GM10266 (cell line): ENCODE data around the gene TEDDM1.
A peak's percentile ranks its signal among the peaks of the same experiment; 100 is the strongest.

Experiments
- DNase-seq: peaks from one replicate; pipeline ENCODE4 v3.0.0; 2012; ENCODE audit errors: extremely low spot score
- CTCF ChIP-seq: IDR thresholded peaks from 2 replicates; pipeline ENCODE4 v1.5.1; 2012; ENCODE audit warnings: mild to moderate bottlenecking, low read depth; ENCODE audit not compliant: control insufficient read depth, insufficient read depth; ENCODE audit errors: missing control alignments

Gene TEDDM1

GRCh38 chr1:182392050-182393028 lies 8.1 kb downstream of the TEDDM1 start:
- TF ChIP-seq CTCF = no peak
- DNase-seq = peak; percentile 35

DNA sequence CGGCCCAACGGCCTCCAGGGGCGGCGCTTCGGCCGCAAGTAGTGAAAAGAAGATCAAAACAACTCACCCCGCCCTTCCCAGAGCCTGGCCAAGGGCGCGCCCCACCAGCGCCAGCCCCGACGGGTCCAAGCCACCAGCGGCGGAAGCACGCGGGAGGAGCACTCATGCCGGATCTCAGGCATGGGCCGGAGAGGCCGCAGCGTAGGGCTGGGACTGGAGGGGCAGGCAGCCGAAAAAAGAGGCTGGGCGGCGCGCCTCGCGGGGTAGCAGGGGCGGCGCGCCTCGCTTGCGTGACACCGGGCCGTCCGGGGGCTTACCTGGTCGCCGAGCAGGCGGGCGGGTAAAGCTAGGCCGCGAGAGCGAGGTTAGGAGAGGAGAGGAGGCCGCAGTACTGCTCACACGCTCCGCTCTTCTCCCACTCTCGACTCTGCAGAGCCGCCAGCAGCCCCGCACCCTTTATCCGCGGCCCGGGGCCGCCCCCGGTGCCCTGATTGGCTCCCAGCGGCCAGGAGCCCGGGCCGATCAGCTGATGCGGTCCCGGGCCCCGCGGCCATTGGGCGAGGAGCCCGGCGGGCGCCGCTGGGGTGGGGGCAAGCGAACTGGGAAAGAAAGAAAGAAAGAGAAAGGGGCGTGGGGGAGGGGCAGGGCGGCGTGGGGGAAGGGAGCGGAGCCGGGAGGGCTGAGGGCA lies 9.0 kb downstream of the TEDDM1 start, which contains the start of gene GLUL:
Gene GLUL, minus strand, starts transcription at position 429 of the 688 bp plus-strand sequence. CDS start 3,053 bp downstream, outside the sequence.
- TF ChIP-seq CTCF = no peak
- DNase-seq = peak; percentile 95

DNA sequence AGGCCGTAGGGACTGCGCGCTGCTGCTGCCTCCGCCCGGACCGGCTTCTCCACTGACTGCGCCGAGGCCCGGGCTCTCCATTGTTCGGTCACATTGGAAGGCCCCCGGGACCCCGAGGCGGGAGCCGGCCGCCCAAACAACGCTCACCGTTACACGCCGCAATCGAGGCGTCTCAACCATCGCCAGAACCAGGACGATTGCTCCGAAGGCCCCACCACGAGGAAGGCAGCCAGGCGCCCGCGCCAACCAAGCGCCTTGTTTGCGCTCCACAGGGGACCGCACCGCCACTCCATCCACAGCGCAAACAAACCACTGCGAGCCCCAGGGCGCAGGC lies 9.5 kb downstream of the TEDDM1 start:
- no peak for TF ChIP-seq CTCF
- no peak for DNase-seq

- DNase-seq = no peak
- no peak for TF ChIP-seq CTCF
Observed at GRCh38 chr1:182389619-182390047, 10.8 kb downstream of the TEDDM1 start.

DNA sequence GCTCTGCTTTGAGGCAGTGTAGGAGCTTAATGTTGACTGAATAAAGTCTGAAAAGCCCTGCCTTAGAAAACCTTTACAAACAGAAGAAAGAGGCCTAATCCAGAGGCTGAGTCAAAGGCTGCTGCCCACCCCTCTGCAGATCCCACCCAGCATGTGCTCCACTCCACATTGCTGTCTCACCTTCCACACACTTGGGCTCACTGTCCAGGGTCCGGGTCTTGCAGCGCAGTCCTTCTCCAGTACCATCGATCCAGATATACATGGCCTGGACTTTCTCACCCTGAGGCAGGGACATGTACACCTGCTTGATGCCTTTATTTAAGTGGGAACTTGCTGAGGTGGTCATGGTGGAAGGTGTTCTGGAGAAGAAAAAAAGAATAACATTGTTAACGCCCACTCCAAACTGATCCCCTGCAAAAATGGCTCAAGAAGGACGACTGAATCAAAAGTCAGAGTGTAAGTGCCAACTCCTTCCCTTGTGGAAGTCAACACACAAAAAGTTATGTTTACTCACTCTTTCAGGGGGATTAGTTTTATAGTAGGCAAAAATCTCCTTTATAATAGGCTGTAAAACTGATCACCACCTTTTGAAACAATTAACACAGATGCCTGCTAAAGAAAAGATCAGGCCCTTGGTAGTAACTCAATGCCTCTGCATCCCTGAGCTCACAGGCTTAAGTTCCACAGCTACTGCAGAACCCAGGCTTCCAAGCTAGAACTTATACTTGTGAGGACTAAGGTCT lies 11.9 kb downstream of the TEDDM1 start:
- no peak for TF ChIP-seq CTCF
- no peak for DNase-seq

GRCh38 chr1:182387566-182387965 lies 12.9 kb downstream of the TEDDM1 start:
- no peak for TF ChIP-seq CTCF
- DNase-seq = no peak

DNA sequence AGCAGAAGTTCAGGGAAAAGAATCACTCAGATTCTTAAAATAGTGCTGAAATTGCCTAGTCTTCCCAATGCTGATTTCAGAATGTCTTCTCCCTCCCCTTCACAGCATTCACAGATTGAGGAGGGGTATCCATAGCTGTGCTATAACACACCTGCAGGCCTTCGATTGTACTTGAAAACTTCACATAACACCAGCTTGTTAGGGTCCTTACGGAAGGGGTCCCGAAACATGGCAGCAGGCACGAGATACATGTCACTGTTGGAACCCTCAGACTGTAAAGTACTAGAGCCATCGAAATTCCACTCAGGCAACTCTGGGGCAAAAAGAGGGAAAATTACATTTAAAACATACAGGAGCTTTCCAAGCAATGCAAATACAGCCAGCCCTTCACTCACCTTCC lies 13.5 kb downstream of the TEDDM1 start:
- no peak for DNase-seq
- TF ChIP-seq CTCF = no peak
